ENCODE results near the gene BATF.

The BATF gene

GRCh38 chr14:75565056-75565455 lies 42.8 kb downstream of the BATF start:
- H3K4me3 ChIP-seq (ENCODE audit: low read depth, low read length) = no peak overlapping the region
- no peaks in the 10 kb centered on the region for H3K4me1 ChIP-seq (ENCODE audit: control insufficient read depth, insufficient read depth, low read length)
- H3K27ac ChIP-seq (ENCODE audit: low read depth, low read length) = no peak overlapping the region
- no peak overlapping the region for H3K9ac ChIP-seq (ENCODE audit: low read depth, low read length)
- H3K9me3 ChIP-seq (ENCODE audit: control insufficient read depth, insufficient read depth, low read length) = no peaks in the 10 kb centered on the region
- H3K27me3 ChIP-seq (ENCODE audit: control insufficient read depth, insufficient read depth, low read length) = no peaks in the 10 kb centered on the region
- H3K36me3 ChIP-seq (ENCODE audit: control insufficient read depth, insufficient read depth, low read length) = no peaks in the 10 kb centered on the region

DNA sequence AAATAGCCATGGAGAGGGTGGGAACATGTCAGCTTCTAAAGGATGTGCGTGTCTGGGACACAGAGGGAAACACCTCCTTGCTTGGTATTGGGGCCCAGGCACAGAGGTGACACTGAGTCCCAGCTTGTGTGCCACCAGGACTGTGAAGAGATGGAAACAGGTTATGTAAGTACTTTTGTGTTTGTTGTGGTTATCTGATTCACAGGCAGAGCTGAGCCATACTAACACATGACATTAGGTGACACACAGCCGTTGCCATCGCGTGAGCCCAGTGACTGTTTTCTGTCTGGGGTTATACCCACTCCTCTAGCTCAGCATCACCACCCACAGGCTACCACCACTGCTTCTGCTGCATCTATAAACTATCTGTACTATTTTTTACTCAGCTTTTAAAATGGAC lies 44.1 kb downstream of the BATF start:
- Histone ChIP-seq H3K27ac (ENCODE audit: low read depth, low read length) (no peak overlapping the region), H3K4me1 (ENCODE audit: control insufficient read depth, insufficient read depth, low read length) (no peaks in the 10 kb centered on the region), H3K27me3 (ENCODE audit: control insufficient read depth, insufficient read depth, low read length) (no peaks in the 10 kb centered on the region), H3K36me3 (ENCODE audit: control insufficient read depth, insufficient read depth, low read length) (no peaks in the 10 kb centered on the region), H3K9ac (ENCODE audit: low read depth, low read length) (no peak overlapping the region), H3K4me3 (ENCODE audit: low read depth, low read length) (no peak overlapping the region), H3K9me3 (ENCODE audit: control insufficient read depth, insufficient read depth, low read length) (no peaks in the 10 kb centered on the region)

DNA sequence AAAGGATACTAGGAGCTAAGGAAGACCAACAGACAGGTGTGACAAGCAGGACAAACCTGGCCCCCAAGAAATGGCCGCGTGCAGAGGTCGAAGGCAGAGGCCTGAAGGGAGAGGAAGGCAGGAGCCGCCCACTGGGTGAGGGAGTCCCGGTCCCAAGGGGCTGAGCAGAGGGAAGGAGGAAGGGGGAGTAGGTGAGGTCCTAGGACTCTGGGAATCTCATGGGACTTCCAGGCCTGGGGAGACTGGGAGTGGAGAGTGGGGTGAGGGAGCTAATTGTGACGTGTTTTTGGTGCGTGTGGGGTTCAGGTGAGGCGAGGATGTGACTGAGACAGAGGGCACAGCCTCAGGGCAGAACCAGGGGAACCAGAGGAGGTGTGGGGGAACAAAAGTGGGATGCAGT lies 44.5 kb downstream of the BATF start:
- H3K9ac ChIP-seq (ENCODE audit: low read depth, low read length) = no peak overlapping the region
- no peaks in the 10 kb centered on the region for H3K36me3 ChIP-seq (ENCODE audit: control insufficient read depth, insufficient read depth, low read length)
- no peaks in the 10 kb centered on the region for H3K4me1 ChIP-seq (ENCODE audit: control insufficient read depth, insufficient read depth, low read length)
- H3K27ac ChIP-seq (ENCODE audit: low read depth, low read length) = no peak overlapping the region
- H3K9me3 ChIP-seq (ENCODE audit: control insufficient read depth, insufficient read depth, low read length) = no peaks in the 10 kb centered on the region
- no peak overlapping the region for H3K4me3 ChIP-seq (ENCODE audit: low read depth, low read length)
- no peaks in the 10 kb centered on the region for H3K27me3 ChIP-seq (ENCODE audit: control insufficient read depth, insufficient read depth, low read length)

DNA sequence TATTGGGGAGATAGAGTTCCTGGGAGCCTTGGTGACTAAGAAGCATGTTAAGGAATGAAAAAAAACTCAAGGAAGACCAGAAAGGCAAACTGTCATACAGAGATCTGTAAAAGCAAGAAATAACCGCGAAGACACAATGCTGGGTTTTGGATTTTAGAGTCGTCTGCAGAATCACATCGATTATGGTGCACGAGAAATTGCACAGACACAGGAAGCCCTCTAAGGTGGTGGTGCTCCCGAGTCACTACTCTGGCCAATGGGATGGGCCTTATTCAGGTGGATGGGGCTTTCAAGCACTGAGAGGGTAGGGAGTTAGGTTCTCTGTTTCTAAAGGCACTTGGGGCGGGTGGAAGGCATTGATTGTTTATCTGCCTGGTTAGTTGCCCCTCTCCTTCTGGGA lies 45.9 kb downstream of the BATF start:
- Histone ChIP-seq H3K36me3 (ENCODE audit: control insufficient read depth, insufficient read depth, low read length) (no peaks in the 10 kb centered on the region), H3K4me3 (ENCODE audit: low read depth, low read length) (no peak overlapping the region), H3K4me1 (ENCODE audit: control insufficient read depth, insufficient read depth, low read length) (no peaks in the 10 kb centered on the region), H3K27me3 (ENCODE audit: control insufficient read depth, insufficient read depth, low read length) (no peaks in the 10 kb centered on the region), H3K27ac (ENCODE audit: low read depth, low read length) (no peak overlapping the region), H3K9me3 (ENCODE audit: control insufficient read depth, insufficient read depth, low read length) (no peaks in the 10 kb centered on the region), H3K9ac (ENCODE audit: low read depth, low read length) (no peak overlapping the region)

DNA sequence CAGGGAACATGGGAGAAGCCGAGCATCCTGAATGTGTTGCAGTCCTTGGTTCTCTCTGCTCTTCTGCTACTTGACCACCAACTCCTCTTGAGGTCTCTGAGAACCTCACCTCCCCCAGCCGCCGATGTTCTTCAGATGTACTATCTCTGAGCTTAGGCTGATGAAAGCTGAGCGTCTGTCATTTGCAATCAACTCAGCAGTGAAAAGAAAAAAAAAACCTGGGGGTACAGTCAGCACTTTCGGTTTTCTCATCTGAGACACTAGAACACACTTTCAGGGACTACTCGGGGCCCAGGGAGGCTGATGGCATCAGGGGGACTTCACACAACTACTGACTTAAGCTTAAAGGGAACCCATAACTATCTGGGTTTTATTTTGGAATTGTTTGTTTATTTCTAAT lies 46.5 kb downstream of the BATF start:
- no peak overlapping the region for H3K9ac ChIP-seq (ENCODE audit: low read depth, low read length)

DNA sequence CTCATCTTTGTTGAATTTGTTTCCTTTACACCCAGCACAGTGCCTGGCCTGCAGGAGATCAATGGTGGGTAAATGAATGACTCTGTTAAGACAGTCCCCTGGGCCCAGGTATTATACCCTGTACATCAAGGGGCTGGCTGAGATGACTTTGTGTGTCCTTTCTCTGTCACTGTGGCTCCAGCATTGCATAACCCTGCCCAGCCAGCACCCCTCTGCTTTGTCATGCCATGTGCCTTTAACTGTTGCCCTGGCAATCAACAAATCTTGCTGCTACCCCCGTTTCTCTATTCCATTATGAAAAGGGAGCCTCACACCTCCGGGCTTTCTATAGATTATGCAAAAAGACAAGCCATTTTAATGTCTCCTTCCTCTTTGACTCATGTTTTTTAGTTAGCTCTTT lies 48.5 kb downstream of the BATF start:
- H3K9me3 ChIP-seq (ENCODE audit: control insufficient read depth, insufficient read depth, low read length) = no peaks in the 10 kb centered on the region
- no peak overlapping the region for H3K4me3 ChIP-seq (ENCODE audit: low read depth, low read length)
- no peaks in the 10 kb centered on the region for H3K36me3 ChIP-seq (ENCODE audit: control insufficient read depth, insufficient read depth, low read length)
- no peaks in the 10 kb centered on the region for H3K27me3 ChIP-seq (ENCODE audit: control insufficient read depth, insufficient read depth, low read length)
- no peak overlapping the region for H3K9ac ChIP-seq (ENCODE audit: low read depth, low read length)
- no peak overlapping the region for H3K27ac ChIP-seq (ENCODE audit: low read depth, low read length)
- H3K4me1 ChIP-seq (ENCODE audit: control insufficient read depth, insufficient read depth, low read length) = no peaks in the 10 kb centered on the region

More for the DNA sequence above, 46.5 kb downstream of the BATF start:
- no peaks in the 10 kb centered on the region for H3K9me3 ChIP-seq (ENCODE audit: control insufficient read depth, insufficient read depth, low read length)
- H3K4me1 ChIP-seq (ENCODE audit: control insufficient read depth, insufficient read depth, low read length) = no peaks in the 10 kb centered on the region
- H3K36me3 ChIP-seq (ENCODE audit: control insufficient read depth, insufficient read depth, low read length) = no peaks in the 10 kb centered on the region
- H3K27me3 ChIP-seq (ENCODE audit: control insufficient read depth, insufficient read depth, low read length) = no peaks in the 10 kb centered on the region
- no peak overlapping the region for H3K4me3 ChIP-seq (ENCODE audit: low read depth, low read length)
- H3K27ac ChIP-seq (ENCODE audit: low read depth, low read length) = no peak overlapping the region

DNA sequence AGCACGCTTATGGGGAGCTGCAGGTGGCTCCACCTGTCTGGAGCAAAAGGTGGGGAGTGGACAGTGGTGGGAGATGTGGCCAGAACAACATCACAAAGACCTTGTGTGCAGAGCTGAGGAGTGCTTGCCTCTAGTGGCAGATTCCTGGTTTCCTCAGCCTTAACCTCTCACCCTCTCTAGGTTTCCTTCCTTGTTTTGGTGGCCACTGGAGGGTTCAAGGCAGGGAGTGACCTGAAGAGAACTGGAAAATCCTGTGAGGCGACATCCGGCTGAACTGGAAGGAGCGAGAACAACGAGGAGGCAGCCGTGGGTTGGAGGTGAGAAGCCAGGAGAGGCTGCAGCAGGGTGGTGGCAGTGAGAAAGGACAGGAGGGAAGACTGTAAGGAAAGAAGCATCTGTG lies 49.8 kb downstream of the BATF start:
- Histone ChIP-seq H3K27ac (ENCODE audit: low read depth, low read length) (no peak overlapping the region), H3K4me1 (ENCODE audit: control insufficient read depth, insufficient read depth, low read length) (no peaks in the 10 kb centered on the region), H3K9me3 (ENCODE audit: control insufficient read depth, insufficient read depth, low read length) (no peaks in the 10 kb centered on the region), H3K36me3 (ENCODE audit: control insufficient read depth, insufficient read depth, low read length) (no peaks in the 10 kb centered on the region), H3K4me3 (ENCODE audit: low read depth, low read length) (no peak overlapping the region), H3K9ac (ENCODE audit: low read depth, low read length) (no peak overlapping the region), H3K27me3 (ENCODE audit: control insufficient read depth, insufficient read depth, low read length) (no peaks in the 10 kb centered on the region)

GRCh38 chr14:75577090-75577489 lies 54.8 kb downstream of the BATF start:
- H3K4me3 ChIP-seq (ENCODE audit: low read depth, low read length) = no peak overlapping the region
- no peaks in the 10 kb centered on the region for H3K36me3 ChIP-seq (ENCODE audit: control insufficient read depth, insufficient read depth, low read length)
- no peak overlapping the region for H3K9ac ChIP-seq (ENCODE audit: low read depth, low read length)
- no peak overlapping the region for H3K27ac ChIP-seq (ENCODE audit: low read depth, low read length)
- H3K9me3 ChIP-seq (ENCODE audit: control insufficient read depth, insufficient read depth, low read length) = no peaks in the 10 kb centered on the region
- peaks cover 11% of the 10 kb centered on the region for H3K4me1 ChIP-seq (ENCODE audit: control insufficient read depth, insufficient read depth, low read length)
- H3K27me3 ChIP-seq (ENCODE audit: control insufficient read depth, insufficient read depth, low read length) = peaks cover 14% of the 10 kb centered on the region

DNA sequence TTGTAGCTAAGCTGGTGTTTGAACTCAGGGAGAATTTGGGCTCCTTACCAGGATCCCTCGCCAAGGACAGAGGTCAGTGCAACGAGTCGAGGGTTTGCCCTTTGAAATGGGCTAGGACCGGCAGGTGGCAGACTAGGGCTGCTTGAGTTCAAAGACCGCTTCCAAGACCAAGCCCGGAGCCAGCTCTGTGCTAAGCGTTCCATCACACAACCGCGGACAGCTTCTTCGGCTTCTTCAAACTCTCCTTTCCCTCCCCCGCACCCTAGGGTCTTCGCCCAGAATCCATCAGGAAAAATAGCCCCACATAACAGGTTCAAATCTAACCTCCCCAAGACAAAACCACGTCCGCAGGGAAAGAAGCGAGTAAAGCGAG lies 55.4 kb downstream of the BATF start:
- Histone ChIP-seq H3K27me3 (ENCODE audit: control insufficient read depth, insufficient read depth, low read length) (peaks cover 14% of the 10 kb centered on the region), H3K36me3 (ENCODE audit: control insufficient read depth, insufficient read depth, low read length) (no peaks in the 10 kb centered on the region), H3K9me3 (ENCODE audit: control insufficient read depth, insufficient read depth, low read length) (no peaks in the 10 kb centered on the region), H3K4me3 (ENCODE audit: low read depth, low read length) (peak overlapping the region; percentile 77), H3K27ac (ENCODE audit: low read depth, low read length) (no peak overlapping the region), H3K4me1 (ENCODE audit: control insufficient read depth, insufficient read depth, low read length) (peaks cover 11% of the 10 kb centered on the region), H3K9ac (ENCODE audit: low read depth, low read length) (peak overlapping the region; percentile 42; the same call in 1 of the 2 replicates)

GRCh38 chr14:75578102-75578785 lies 56.0 kb downstream of the BATF start, which contains the start of gene FLVCR2:
Gene FLVCR2 (plus strand): TSS chr14:75578620. CDS start chr14:75578973, 353 bp downstream.
- Histone ChIP-seq H3K9me3 (ENCODE audit: control insufficient read depth, insufficient read depth, low read length) (no peaks in the 10 kb centered on the region), H3K4me1 (ENCODE audit: control insufficient read depth, insufficient read depth, low read length) (peaks cover 11% of the 10 kb centered on the region), H3K9ac (ENCODE audit: low read depth, low read length) (peak within 1 kb of the TSS; percentile 42; the same call in 1 of the 2 replicates), H3K4me3 (ENCODE audit: low read depth, low read length) (peak within 1 kb of the TSS; percentile 77), H3K27ac (ENCODE audit: low read depth, low read length) (no peak within 1 kb of the TSS), H3K36me3 (ENCODE audit: control insufficient read depth, insufficient read depth, low read length) (no peaks in the 10 kb centered on the region), H3K27me3 (ENCODE audit: control insufficient read depth, insufficient read depth, low read length) (peaks cover 14% of the 10 kb centered on the region)

DNA sequence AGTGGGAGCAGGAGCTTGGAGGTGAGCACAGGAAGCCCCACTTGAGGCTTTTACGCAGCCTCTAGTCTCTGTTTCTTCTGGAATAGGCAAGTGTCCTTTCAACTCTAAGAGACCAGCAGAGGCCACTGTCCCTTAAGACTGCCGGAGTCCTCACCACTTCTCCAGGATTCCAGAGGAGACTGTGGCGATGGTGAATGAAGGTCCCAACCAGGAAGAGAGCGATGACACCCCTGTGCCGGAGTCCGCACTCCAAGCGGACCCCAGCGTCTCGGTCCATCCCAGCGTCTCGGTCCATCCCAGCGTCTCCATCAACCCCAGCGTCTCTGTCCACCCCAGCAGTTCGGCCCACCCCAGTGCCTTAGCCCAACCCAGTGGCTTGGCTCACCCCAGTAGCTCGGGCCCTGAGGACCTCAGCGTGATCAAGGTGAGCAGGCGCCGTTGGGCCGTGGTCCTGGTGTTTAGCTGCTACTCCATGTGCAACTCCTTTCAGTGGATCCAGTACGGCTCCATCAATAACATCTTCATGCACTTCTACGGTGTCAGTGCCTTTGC lies 56.6 kb downstream of the BATF start:
- peaks cover 11% of the 10 kb centered on the region for H3K4me1 ChIP-seq (ENCODE audit: control insufficient read depth, insufficient read depth, low read length)
- H3K4me3 ChIP-seq (ENCODE audit: low read depth, low read length) = peak overlapping the region; percentile 77
- H3K27me3 ChIP-seq (ENCODE audit: control insufficient read depth, insufficient read depth, low read length) = peaks cover 14% of the 10 kb centered on the region
- H3K9ac ChIP-seq (ENCODE audit: low read depth, low read length) = no peak overlapping the region
- no peaks in the 10 kb centered on the region for H3K9me3 ChIP-seq (ENCODE audit: control insufficient read depth, insufficient read depth, low read length)
- H3K27ac ChIP-seq (ENCODE audit: low read depth, low read length) = no peak overlapping the region
- H3K36me3 ChIP-seq (ENCODE audit: control insufficient read depth, insufficient read depth, low read length) = no peaks in the 10 kb centered on the region
